H1 (cell line): ENCODE measurements around the gene RFFL. TPM values are rescaled to one million over a fixed set of nuclear protein-coding genes. Genes with fewer than 3 reads are reported as not detected.

ENCODE experiments used
- CTCF ChIA-PET: fragments of 300-600 bp; sonication (Branson Sonifier 250); formaldehyde crosslinking; loops from one replicate; lab custom pipeline; 2021; ENCODE audit not compliant: partially characterized antibody; lab: Charles Lee
- POLR2A ChIA-PET: fragments of 300-600 bp; sonication (Branson Sonifier 250); formaldehyde crosslinking; loops from one replicate; lab custom pipeline; 2021; ENCODE audit warnings: inconsistent platforms; ENCODE audit not compliant: partially characterized antibody; lab: Charles Lee
- DNase-seq, 2 experiments: peaks; one replicate each; pipeline versions ENCODE4 v3.0.0 to v3.0.0-alpha.2; 2010 to 2022; ENCODE audit warnings: low spot score in 2 of 2, low read depth in 1 of 2, mixed read lengths in 1 of 2
- FAIRE-seq: peaks from 2 replicates; lab custom pipeline; 2011; peaks lifted over from hg19 to GRCh38; lab: Jason Lieb, UNC
- H2AFZ ChIP-seq: 2 replicates; pipeline ENCODE4 v1.8.1; 2012; ENCODE audit warnings: low read length, inconsistent platforms
- H2AK5ac ChIP-seq: 2 replicates; pipeline ENCODE4 v1.6.1; 2013; ENCODE audit warnings: low read depth, low read length
- H2BK120ac ChIP-seq: replicated peaks from 2 replicates; pipeline ENCODE3; 2013; ENCODE audit warnings: low read depth, low read length, inconsistent platforms
- H2BK12ac ChIP-seq: 2 replicates; pipeline ENCODE4 v1.6.1; 2013; ENCODE audit warnings: low read depth, low read length
- H2BK15ac ChIP-seq: 2 replicates; pipeline ENCODE4 v1.6.1; 2013; ENCODE audit warnings: low read length
- H2BK20ac ChIP-seq: 2 replicates; pipeline ENCODE4 v1.6.1; 2013; ENCODE audit warnings: low read length
- H2BK5ac ChIP-seq: 2 replicates; pipeline ENCODE4 v1.6.1; 2013; ENCODE audit warnings: low read depth, low read length
- H3K14ac ChIP-seq: 2 replicates; pipeline ENCODE4 v1.6.1; 2013; ENCODE audit warnings: inconsistent platforms; ENCODE audit not compliant: insufficient read length
- H3K18ac ChIP-seq: 2 replicates; pipeline ENCODE4 v1.6.1; 2013; ENCODE audit warnings: low read length; ENCODE audit errors: extremely low read depth
- H3K23ac ChIP-seq: 2 replicates; pipeline ENCODE4 v1.6.1; 2013; ENCODE audit warnings: inconsistent platforms; ENCODE audit not compliant: insufficient read length
- H3K23me2 ChIP-seq: 2 replicates; pipeline ENCODE4 v1.6.1; 2013; ENCODE audit warnings: low read depth, low read length
- H3K27ac ChIP-seq: 2 replicates; pipeline ENCODE4 v1.6.1; 2011; ENCODE audit warnings: low read depth, low read length, inconsistent platforms
- H3K27me3 ChIP-seq, 4 experiments: replicated peaks in 1 of 4; 1 replicate in 1 of 4; 2 replicates in 3 of 4; pipeline versions ENCODE4 v1.6.1 to v1.8.1; 2011 to 2013; ENCODE audit warnings: low read length in 3 of 4, mild to moderate bottlenecking in 3 of 4, inconsistent platforms in 2 of 4, mixed read lengths in 2 of 4, moderate library complexity in 1 of 4; ENCODE audit not compliant: control insufficient read depth in 3 of 4, insufficient read depth in 3 of 4; ENCODE audit errors: extremely low read depth in 1 of 4
- H3K36me3 ChIP-seq, 4 experiments: 2 replicates each; pipeline versions ENCODE4 v1.6.1 to v1.8.1; 2011 to 2013; ENCODE audit warnings: mild to moderate bottlenecking in 4 of 4, low read length in 3 of 4, moderate library complexity in 2 of 4, control low read depth in 1 of 4, inconsistent platforms in 1 of 4; ENCODE audit not compliant: insufficient read depth in 4 of 4, control insufficient read depth in 2 of 4
- H3K4ac ChIP-seq: replicated peaks from 2 replicates; pipeline ENCODE3; 2013; ENCODE audit warnings: low read length, low read depth, mixed read lengths, inconsistent platforms; ENCODE audit not compliant: insufficient read length
- H3K4me1 ChIP-seq, 4 experiments: replicated peaks in 1 of 4; 1 replicate in 1 of 4; 2 replicates in 3 of 4; pipeline versions ENCODE4 v1.6.1 to v1.8.1; 2011 to 2013; ENCODE audit warnings: low read length in 3 of 4, inconsistent platforms in 2 of 4, mixed read lengths in 1 of 4; ENCODE audit not compliant: insufficient read depth in 4 of 4, control insufficient read depth in 3 of 4
- H3K4me2 ChIP-seq, 2 experiments: 2 replicates each; pipeline versions ENCODE4 v1.6.1 to v1.8.1; 2011 to 2013; ENCODE audit warnings: low read depth in 2 of 2, low read length in 2 of 2, control low read depth in 1 of 2, inconsistent platforms in 1 of 2, mild to moderate bottlenecking in 1 of 2; ENCODE audit not compliant: insufficient read depth in 1 of 2
- H3K4me3 ChIP-seq, 4 experiments: fragments of 200-600, 300-600 bp in 1 of 4; sonication (generic), shearing (Covaris generic), sonication (Bioruptor Twin) in 1 of 4; 2 replicates each; pipeline versions ENCODE4 v1.5.1 to v1.8.1; 2011 to 2016; ENCODE audit warnings: low read length in 4 of 4, low read depth in 3 of 4, control low read depth in 2 of 4, inconsistent platforms in 2 of 4, mild to moderate bottlenecking in 2 of 4, mixed read lengths in 1 of 4, moderate library complexity in 1 of 4; ENCODE audit not compliant: insufficient read depth in 2 of 4; ENCODE audit errors: extremely low read depth in 1 of 4
- H3K56ac ChIP-seq: replicated peaks from 2 replicates; pipeline ENCODE3; 2013; ENCODE audit warnings: low read depth, mild to moderate bottlenecking, mixed read lengths, low read length, inconsistent platforms; ENCODE audit not compliant: insufficient read length
- H3K79me1 ChIP-seq: 2 replicates; pipeline ENCODE4 v1.6.1; 2013; ENCODE audit warnings: low read depth, low read length, control low read depth
- H3K79me2 ChIP-seq, 2 experiments: 2 replicates each; pipeline versions ENCODE4 v1.6.1 to v1.8.1; 2012 to 2013; ENCODE audit warnings: low read length in 2 of 2, mild to moderate bottlenecking in 2 of 2, inconsistent platforms in 1 of 2; ENCODE audit not compliant: insufficient read depth in 2 of 2, control insufficient read depth in 1 of 2
- H3K9ac ChIP-seq, 4 experiments: replicated peaks in 1 of 4; 1 replicate in 1 of 4; 2 replicates in 3 of 4; pipeline versions ENCODE4 v1.6.1 to v1.8.1; 2011 to 2013; ENCODE audit warnings: low read depth in 3 of 4, low read length in 3 of 4, control low read depth in 2 of 4, mild to moderate bottlenecking in 2 of 4, moderate library complexity in 2 of 4, inconsistent platforms in 1 of 4; ENCODE audit errors: extremely low read depth in 1 of 4
- H3K9me3 ChIP-seq, 2 experiments: 2 replicates each; pipeline versions ENCODE4 v1.6.1 to v1.8.1; 2012 to 2013; ENCODE audit warnings: mild to moderate bottlenecking in 2 of 2, moderate library complexity in 2 of 2, control low read depth in 1 of 2, inconsistent platforms in 1 of 2, low read depth in 1 of 2, low read length in 1 of 2, mixed read lengths in 1 of 2; ENCODE audit not compliant: insufficient read depth in 2 of 2
- H4K20me1 ChIP-seq, 2 experiments: replicated peaks in 1 of 2; 2 replicates each; pipeline versions ENCODE3 to v1.8.1; 2011 to 2013; ENCODE audit warnings: inconsistent platforms in 2 of 2, low read length in 2 of 2, mild to moderate bottlenecking in 1 of 2; ENCODE audit not compliant: insufficient read depth in 2 of 2, control insufficient read depth in 1 of 2
- H4K5ac ChIP-seq: 2 replicates; pipeline ENCODE4 v1.6.1; 2013; ENCODE audit warnings: low read length, low read depth, mixed read lengths, inconsistent platforms; ENCODE audit not compliant: insufficient read length
- H4K8ac ChIP-seq: 2 replicates; pipeline ENCODE4 v1.8.0; 2013; ENCODE audit warnings: mild to moderate bottlenecking, moderate library complexity, low read length, inconsistent platforms; ENCODE audit not compliant: insufficient read depth; ENCODE audit errors: extremely low read depth
- H4K91ac ChIP-seq: replicated peaks from 2 replicates; pipeline ENCODE3; 2013; ENCODE audit warnings: low read length, mixed read lengths, inconsistent platforms; ENCODE audit not compliant: insufficient read length
- BCL11A ChIP-seq, 2 experiments: IDR thresholded peaks; one replicate each; pipeline ENCODE4 v1.6.1; 2011; ENCODE audit warnings: low read depth in 2 of 2, low read length in 2 of 2, mild to moderate bottlenecking in 2 of 2
- CHD2 ChIP-seq: IDR thresholded peaks from 2 replicates; pipeline ENCODE4 v1.6.1; 2012; ENCODE audit warnings: low read length, improper control_type of control experiment
- CTCF ChIP-seq, 3 experiments: IDR thresholded peaks; 1 replicate in 2 of 3; 2 replicates in 1 of 3; pipeline versions ENCODE4 v1.5.1 to v1.6.1; 2011; ENCODE audit warnings: low read length in 3 of 3, mild to moderate bottlenecking in 3 of 3, inconsistent platforms in 2 of 3, low read depth in 1 of 3, moderate library complexity in 1 of 3; ENCODE audit not compliant: insufficient read depth in 1 of 3; ENCODE audit errors: control extremely low read depth in 1 of 3
- FOSL1 ChIP-seq: IDR thresholded peaks from 2 replicates; pipeline ENCODE4 v1.6.1; 2011; ENCODE audit warnings: mild to moderate bottlenecking, low read depth, low read length, moderate library complexity; ENCODE audit not compliant: insufficient read depth
- GTF2F1 ChIP-seq: IDR thresholded peaks from 2 replicates; pipeline ENCODE4 v1.6.1; 2012; ENCODE audit warnings: low read depth, low read length, improper control_type of control experiment, borderline replicate concordance
- JUND ChIP-seq: IDR thresholded peaks from 2 replicates; pipeline ENCODE4 v1.6.1; 2011; ENCODE audit warnings: mild to moderate bottlenecking, improper control_type of control experiment, low read length
- KDM4A ChIP-seq: IDR thresholded peaks from one replicate; pipeline ENCODE4 v1.7.1; 2012; ENCODE audit warnings: low read depth, mild to moderate bottlenecking, moderate library complexity, low read length, inconsistent platforms; ENCODE audit not compliant: severe bottlenecking
- NANOG ChIP-seq: IDR thresholded peaks from 2 replicates; pipeline ENCODE4 v1.6.1; 2011; ENCODE audit warnings: low read length, low read depth, mild to moderate bottlenecking, inconsistent platforms; ENCODE audit not compliant: insufficient read depth, poor library complexity, severe bottlenecking
- POLR2A ChIP-seq, 2 experiments: IDR thresholded peaks; 1 replicate in 1 of 2; 2 replicates in 1 of 2; pipeline ENCODE4 v1.6.1; 2011; ENCODE audit warnings: low read depth in 2 of 2, low read length in 2 of 2, mild to moderate bottlenecking in 2 of 2; ENCODE audit errors: control extremely low read depth in 1 of 2
- SP1 ChIP-seq: IDR thresholded peaks from 2 replicates; pipeline ENCODE4 v1.6.1; 2011; ENCODE audit warnings: low read depth, low read length
- SP2 ChIP-seq: IDR thresholded peaks from 2 replicates; pipeline ENCODE4 v1.6.1; 2012; ENCODE audit warnings: mild to moderate bottlenecking, low read length, inconsistent platforms
- TCF12 ChIP-seq: IDR thresholded peaks from 2 replicates; pipeline ENCODE4 v1.6.1; 2011; ENCODE audit warnings: low read depth, mild to moderate bottlenecking, low read length
- ZNF274 ChIP-seq: IDR thresholded peaks from 2 replicates; pipeline ENCODE4 v1.7.0; 2012; ENCODE audit warnings: low read length, borderline replicate concordance; ENCODE audit errors: extremely low read depth
- WGBS, 2 experiments: shearing (Covaris generic) in 1 of 2; methylation state at CpG; one replicate each; pipeline versions ENCODE4 v1.1.6 to v1.1.7; 2013 to 2015; ENCODE audit warnings: low lambda C conversion rate in 2 of 2, mixed read lengths in 2 of 2, inconsistent platforms in 1 of 2, low coverage in 1 of 2, missing lambda C conversion rate in 1 of 2; ENCODE audit not compliant: insufficient replicate concordance in 2 of 2, insufficient coverage in 1 of 2, insufficient read length in 1 of 2; ENCODE audit errors: extremely low coverage in 1 of 2, missing lambda C conversion rate in 1 of 2; 5-methylcytosine and 5-hydroxymethylcytosine counted together
- polyA plus RNA-seq, 7 experiments: library from polyadenylated mRNA; depleted of rRNA in 3 of 7; stranded (reverse) in 5 of 7; unstranded in 2 of 7; fragments of >200 nt in 5 of 7; fragments of 200-250 nt in 2 of 7; gene quantifications; 1 replicate in 5 of 7; 2 replicates in 1 of 7; 4 replicates in 1 of 7; pipeline versions ENCODE4 v1.2.1 to v1.2.3, GENCODE V29; 2011 to 2013; ENCODE audit warnings: missing spikeins in 2 of 7, mixed read lengths in 2 of 7
- total RNA-seq: library from RNA; stranded (reverse); fragmentation: NEBNext Ultra II Directional; extraction: Animal tissue kit (Norgen Biotek cat#: 25700); gene quantifications from 2 replicates; pipeline ENCODE4 v1.2.1, GENCODE V29; 2021

The RFFL gene
- total and polyA plus RNA-seq, 2 of the 8 experiments (the other 6 are each of a cell fraction or from before 2014, with no cell fraction given): 14.0 to 24.5 TPM

DNA sequence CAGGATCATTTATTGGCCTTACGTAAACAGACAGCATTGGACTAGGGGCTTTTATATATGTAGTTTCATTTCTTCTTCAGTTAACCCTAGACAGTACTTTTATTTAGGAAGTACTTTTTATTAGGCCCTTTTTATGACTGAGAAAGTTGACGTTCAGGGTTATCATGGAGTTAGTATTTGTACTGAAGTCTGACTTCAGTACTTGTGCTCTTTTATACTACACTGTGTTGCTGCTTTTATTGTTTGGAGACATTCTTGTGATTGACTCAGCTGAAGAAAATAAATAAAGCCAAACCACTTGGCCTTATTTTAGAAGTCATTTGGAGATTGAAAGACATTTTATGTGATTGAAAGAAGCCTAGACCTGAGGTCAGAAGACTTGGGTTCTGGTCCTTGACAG, 76.3 kb downstream of the RFFL start:
- Histone ChIP-seq H3K18ac (no peak overlapping the region), H2BK12ac (no peak overlapping the region), H3K36me3 (peaks cover 24 to 78% (median 53%) of the 10 kb centered on the region in 4 experiments), H3K4me2 (no peak overlapping the region), H3K14ac (no peak overlapping the region), H2AFZ (no peak overlapping the region), H3K23ac (no peak overlapping the region), H2BK5ac (no peak overlapping the region), H2AK5ac (no peak overlapping the region), H3K9ac (no peak overlapping the region), H2BK15ac (no peak overlapping the region), H3K9me3 (no peaks in the 10 kb centered on the region), H3K56ac (no peak overlapping the region), H3K4me1 (no peaks in the 10 kb centered on the region), H4K5ac (no peak overlapping the region), H3K79me1 (peaks cover 7% of the 10 kb centered on the region; the same call in 1 of the 2 replicates), H3K23me2 (no peaks in the 10 kb centered on the region), H4K8ac (no peak overlapping the region), H3K79me2 (peaks cover 3 to 40% of the 10 kb centered on the region in 2 experiments), H3K4ac (no peak overlapping the region), H3K27me3 (no peaks in the 10 kb centered on the region), H4K20me1 (peaks cover 5 to 11% of the 10 kb centered on the region in 2 experiments), H4K91ac (no peak overlapping the region), H3K27ac (no peak overlapping the region), H3K4me3 (no peak overlapping the region), H2BK120ac (no peak overlapping the region), H2BK20ac (no peak overlapping the region)
- WGBS, 2 experiments: 92% methylated on average over 2 of the region's 2 CpGs; no CpG with 5 or more reads in 1 of the 2 experiments
- CTCF ChIA-PET: no interaction called here
- FAIRE-seq (no peak), DNase-seq (no peak)
- POLR2A ChIA-PET: interaction anchor here (1.0 to 1.3 kb wide), 2 partner anchors 102 to 141 kb away, joined by 3 read pairs; no protein-coding TSS in a partner anchor
- TF ChIP-seq ZNF274 (no peak), FOSL1 (no peak), SP2 (no peak), SP1 (no peak), BCL11A (IDR thresholded peaks at IDR 0.05; ENCODE audit: low read depth in 2 of 2, low read length in 2 of 2) (no peak), JUND (no peak), CHD2 (no peak), GTF2F1 (no peak), KDM4A (no peak), POLR2A (IDR thresholded peaks at IDR 0.05; ENCODE audit: control extremely low read depth in 1 of 2, low read depth in 2 of 2, low read length in 2 of 2) (no peak), TCF12 (no peak), CTCF (IDR thresholded peaks at IDR 0.05; ENCODE audit: control extremely low read depth in 1 of 3, insufficient read depth in 1 of 3, low read depth in 1 of 3, low read length in 3 of 3) (no peak), NANOG (no peak)
